GDM1 (cell line): ENCODE measurements around the gene PLCD3.

Experiments used
- DNase-seq: peaks from one replicate; lab custom pipeline; 2025; lab: John Stamatoyannopoulos, UW

The PLCD3 gene

DNA sequence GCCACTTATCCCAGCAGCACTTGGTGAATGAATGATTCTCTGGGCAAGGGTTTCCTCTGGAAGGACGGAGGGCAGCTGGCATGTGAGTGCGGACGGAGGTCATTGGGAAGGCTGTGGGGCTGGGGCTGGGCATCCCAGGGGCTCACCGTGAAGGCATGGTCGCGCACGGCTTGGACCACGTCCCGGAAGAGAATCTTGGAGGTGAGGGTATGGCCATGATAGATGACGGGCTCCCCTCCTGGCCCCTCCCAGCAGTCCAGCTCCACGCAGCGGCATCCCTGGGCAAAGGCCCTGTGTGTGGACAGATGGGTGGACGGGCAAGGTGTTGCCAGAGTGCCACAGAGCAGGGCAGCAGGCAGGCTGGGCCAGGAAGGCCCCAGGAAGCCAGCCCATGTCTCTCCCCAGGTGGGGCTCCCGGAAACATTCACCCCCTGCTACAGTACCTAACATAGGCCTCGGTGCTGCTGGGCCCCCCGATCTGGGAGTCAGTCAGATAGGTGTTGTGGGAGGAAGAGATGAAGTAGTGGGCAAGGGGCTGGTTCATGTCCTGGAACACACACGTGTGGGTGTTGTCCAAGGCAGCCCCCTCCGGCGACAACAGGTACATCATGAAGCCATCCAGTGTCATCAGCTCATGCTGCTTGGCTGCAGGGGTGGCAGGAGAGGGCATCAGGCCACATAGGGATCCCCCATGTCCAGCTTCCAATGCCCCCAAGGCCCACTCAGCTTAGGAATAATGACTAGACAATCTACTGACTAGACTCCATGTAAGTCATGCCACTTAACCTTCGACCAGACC, 14.3 kb downstream of the PLCD3 start:
- DNase-seq: no peak

DNA sequence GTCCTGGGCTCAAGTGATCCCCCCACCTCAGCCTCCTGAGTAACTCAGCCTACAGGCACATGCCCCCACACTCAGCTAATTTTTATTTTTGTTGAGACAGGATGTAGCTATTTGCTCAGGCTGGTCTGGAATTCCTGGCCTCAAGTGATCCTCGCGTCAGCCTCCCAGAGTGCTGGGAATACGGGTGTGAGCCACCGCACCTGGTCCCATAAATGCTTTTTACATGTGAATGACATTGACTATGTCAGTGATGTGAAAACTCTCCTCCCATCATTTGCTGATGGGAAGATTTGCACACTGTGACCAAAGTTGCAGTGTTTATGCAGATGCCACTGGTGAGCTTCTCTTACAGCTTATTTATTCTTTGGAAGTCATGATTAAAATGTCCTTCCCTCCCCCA, 15.0 kb downstream of the PLCD3 start:
- DNase-seq: no peak

DNA sequence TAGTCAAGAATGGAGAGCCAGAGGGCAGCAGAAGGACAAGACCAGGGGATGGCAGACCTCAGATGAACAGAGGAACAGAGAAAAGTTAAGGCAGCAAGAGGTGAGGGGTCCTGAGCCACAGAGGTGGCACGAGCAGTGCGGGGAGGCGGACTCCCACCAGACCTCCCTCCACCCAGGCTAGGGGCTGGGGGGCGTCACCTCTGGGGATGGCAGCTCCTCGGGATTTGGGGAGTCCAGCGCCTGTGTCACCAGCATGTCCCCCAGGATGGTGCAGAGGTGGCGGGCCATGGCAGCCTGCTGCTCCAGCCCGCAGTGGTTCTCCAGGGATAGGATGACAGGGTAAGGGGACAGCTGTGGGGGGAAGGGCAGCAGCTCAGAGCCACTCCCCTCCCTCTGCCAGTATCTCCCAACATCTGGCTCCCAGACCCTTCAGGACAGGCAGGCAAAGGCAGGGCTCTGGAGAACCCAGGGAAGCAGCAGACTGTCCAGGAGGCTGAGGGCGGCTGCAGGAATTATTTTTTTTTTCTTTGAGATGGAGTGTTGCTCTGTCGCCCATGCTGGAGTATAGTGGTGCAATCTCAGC, 15.8 kb downstream of the PLCD3 start:
- no peak for DNase-seq

DNA sequence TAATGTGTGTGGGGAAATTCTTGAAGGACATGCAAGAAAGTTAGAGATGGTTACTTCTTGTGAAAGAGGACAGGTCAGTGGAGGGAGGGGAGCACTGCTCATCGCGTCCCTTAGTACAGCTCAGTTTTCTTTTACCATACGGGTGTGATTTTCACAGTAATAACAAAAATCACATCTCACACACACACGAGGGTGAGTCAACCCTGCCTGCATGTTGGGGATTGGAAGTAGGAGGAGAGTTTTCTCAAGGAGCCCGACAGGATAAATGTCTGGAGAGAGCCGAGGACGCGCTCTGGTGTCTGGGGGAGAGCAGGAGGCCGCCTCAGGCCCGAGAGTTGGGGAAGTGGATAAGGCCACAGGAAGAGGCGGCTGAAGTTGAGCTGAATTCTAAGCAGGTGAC, 16.4 kb downstream of the PLCD3 start:
- DNase-seq: no peak

DNA sequence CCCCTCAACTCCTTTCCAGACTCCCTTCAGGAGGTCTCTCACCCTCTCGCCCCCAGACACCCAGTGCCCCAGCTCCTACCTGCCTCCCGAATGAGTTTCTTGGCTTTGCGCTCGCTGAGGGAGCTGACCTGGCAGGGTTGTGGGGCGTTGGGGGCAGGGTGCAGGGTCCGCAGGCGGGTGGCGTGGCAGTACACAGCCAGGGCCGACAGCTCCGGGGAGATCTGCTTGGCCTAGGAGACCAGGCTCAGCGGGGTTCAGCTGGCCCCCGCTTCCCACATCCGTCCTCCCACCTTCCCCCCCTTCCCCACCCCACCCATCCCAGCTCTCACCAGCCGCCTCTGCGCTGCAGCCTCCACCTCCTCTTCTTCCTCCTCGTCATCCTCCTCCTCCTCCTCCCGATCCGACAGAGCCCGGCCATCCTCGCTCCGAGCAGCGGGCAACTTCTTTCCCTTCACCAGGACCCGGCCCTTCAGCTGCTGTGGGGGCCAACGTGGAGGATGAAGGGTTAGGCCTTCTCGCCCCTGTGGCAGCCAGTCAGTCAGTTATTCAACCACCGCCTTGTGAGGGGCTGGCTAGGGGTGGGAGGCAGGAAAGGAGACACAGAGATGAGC, 17.2 kb downstream of the PLCD3 start:
- no peak for DNase-seq

DNA sequence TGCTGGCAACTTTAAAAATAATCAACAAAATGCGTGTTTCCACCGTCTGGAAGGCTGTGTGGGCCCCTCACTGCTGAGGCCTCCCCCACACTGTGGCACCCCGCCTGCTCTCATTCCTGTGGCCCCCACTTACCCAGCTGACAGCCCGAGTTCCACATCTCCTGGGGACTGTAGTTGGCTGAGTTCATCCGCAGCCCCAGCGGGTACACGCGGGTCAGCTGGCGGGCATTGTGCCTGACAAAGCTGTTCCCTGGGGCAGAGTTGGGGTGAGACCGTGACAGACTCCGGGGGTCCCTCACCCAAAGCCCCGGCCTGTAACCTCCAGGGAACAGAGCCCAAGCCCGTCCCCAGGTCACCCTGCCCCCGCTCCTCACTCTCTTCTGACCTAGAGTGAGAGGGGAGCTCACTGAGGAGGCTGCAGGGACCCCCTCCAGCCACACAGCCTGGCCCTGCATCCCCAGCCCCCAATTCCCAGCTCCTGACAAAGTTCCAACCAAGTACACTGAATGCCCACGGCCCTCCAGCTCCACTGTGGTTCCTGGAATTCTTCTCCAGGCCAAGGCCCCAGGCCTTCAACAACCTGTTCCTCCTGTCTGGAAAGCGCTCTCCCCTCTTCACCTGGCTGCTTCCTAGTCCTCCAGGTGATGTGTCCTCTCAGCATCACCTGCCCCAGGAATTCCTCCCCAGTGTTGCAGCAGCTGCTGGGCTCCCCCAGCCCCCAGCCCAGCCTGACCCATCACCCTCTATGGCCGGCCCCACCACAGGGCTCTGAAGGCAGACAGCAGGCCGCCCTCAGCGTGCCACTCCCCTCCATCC, 18.0 kb downstream of the PLCD3 start:
- no peak for DNase-seq

DNA sequence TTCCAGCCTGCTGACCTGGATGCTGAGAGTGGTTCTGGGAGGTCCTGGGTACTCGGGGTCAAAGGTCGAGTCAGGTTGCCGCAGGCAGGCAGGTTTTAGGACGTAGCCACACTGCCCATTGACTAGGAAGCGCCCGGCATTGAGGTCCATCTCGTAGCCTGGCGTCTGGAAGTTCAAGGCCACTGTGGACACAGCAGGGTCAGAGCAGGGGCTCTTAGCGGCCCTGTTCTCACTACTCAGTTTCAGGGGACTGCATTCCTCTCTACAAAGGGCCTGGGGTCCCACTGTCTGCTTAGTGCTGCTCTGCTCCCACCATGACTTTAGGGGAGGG, 18.9 kb downstream of the PLCD3 start:
- DNase-seq: no peak

DNA sequence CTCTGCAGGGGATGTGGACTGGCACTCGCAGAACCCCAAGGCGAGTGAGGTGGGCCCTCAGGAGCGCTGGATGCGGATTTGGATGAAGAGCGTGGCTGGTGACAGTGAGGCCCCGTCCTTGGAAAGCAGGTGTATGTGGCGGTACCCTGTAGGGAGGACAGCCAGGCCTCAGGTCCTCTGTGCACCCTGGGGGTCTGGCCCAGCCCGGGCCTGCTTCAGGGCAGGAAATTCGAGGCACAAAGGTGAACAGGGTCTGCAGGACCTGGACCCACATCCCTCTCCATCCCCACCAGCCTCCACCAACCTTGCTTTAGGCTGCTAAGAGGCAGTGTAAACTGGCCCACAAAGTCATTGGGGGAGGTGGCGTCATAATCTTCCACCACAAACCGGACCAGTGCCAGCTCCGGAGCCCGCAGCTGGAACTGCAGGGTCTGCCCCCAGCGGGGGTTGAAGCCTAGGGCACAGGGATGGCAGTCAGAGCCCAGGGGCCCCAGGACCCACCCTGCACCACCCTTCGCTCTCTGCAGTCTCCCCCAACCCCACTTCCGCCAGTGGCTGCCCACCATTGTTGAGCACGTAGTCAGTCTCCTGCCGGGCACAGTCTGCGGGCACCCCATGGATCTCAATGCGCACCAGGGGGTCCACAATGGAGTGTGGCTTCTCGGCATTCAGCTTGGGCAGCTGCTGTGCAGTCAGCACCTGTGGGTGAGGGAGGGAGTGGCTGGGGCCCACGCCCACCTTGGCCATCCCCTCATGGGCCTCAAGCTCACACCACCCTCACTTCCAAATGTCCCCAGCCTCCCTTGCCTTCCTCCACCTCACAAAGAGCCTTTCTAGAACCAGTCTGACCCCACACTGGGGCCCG, 19.5 kb downstream of the PLCD3 start:
- DNase-seq: no peak

DNA sequence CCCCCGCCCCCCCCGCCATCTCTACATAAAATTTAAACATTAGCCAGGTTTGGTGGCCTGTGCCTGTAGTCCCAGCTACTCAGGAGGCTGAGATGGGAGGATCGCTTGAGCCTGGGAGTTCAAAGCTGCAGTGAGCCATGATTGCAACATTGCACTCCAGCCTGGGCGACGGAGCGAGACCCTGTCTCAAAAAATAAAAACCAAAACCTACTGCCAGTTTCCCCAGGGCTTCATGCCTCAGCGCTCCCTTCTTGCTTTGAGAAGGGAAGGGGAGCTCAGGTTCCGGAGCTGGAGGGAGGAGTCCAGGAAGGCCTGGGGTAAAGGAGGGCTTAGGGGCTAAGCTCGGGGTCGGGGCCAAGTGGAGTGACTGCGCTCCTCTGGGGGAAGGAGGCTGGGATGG, 20.5 kb downstream of the PLCD3 start:
- no peak for DNase-seq

DNA sequence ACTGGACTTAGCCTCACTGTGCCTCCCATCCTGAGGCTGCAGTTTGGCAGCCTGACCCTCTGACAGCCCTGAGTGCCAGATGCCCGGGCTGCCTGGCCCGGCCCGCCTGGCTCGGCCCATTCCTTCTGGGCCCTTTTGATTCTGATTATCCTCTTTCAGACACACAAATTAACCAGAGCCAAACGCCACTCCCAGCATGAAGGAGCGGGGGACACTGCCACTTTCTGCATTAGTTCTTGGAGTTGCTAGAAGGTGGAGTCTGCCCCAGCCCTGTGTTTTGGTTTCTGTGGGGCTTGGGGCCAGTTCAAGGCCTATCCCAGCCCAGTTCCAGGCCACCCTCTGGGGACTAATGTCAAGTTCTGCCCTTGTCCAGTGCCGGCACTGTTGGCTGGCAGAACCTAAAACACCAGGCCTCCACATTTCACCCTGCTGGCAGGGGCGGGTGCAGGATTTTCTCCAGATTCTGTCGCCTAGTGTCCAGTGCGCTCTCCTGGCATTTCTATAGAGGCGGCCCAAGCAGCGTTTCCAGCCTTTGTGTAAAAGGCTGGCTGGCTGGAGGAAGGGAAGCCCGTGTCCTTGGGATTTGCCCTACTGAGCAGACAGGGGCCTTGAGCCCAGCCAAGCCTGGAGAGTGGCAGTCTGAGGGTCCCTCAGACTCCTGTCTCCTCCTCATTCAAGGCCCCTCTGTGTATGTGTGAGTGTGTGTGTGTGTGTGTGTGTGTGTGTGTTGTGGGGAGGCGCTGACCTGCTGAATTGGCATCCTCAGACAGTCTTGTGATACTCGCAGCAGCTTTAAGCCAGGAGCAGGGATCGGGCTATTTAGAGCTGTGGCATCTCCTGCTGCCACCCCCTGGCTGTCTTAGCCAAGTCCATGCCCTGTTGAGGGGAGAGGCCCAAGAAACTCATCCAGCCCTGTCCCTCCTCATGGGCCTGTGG, 21.4 kb downstream of the PLCD3 start:
- no peak for DNase-seq

DNA sequence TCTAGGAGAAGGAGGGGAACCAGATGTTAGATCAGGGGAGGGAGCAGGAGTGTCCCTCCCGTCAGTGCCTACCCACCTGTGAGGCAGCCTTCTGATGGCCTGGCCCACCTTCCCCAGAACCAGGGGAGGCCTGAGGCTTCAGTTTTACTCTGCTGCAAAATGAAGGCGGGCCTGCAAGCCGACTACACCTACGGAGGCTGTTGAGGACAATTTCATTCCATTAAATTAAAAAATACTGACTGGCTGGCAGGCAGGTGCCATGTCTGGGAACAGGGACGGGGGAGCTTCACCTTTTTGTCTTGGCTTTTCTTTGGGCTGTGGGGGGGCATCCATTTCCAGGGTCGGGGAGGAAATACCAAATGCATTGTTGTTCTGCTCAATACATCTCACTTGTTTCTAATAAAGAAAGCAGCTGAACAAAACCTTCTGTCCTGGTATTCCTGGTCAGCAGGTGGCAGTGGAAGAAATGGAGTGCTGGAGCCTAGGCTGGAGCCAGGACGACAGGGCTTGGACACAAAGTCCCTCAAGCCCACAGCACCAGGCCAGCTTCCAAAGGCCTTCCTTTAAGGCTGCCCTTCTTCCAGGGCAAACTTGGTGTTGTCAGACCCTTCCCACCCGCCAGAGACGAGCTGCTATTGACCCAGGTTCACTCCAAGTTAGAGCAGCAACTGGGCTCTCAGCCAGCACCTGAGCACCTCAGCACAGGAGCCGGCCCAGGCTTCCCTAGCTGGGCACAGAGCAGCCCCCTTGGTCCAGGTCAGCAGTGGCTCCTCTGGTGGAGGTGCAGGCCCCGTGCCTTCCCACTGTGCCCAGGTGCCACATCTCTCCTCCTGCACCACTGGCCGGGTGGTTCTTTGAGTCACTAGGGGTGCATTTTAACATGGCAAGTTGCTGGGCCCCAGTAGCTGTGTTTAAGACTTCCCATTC, 23.5 kb downstream of the PLCD3 start:
- DNase-seq: no peak

DNA sequence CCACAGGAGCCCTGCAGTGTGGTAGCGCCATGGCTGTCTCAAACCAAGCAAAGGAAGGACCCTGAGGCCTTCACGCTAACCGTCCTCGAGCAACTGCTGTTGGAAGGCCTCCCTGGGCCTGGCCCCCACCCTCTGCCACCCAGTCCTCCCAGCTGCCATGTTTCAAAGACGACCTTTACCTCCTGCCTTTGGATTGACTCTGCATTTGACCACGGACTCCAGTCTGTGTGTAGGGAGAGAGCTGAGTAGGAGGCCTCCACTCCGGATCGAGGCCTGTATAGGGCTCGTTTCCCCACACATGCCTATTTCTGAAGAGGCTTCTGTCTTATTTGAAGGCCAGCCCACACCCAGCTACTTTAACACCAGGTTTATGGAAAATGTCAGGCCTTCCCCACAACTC, 24.3 kb downstream of the PLCD3 start:
- DNase-seq: no peak

DNA sequence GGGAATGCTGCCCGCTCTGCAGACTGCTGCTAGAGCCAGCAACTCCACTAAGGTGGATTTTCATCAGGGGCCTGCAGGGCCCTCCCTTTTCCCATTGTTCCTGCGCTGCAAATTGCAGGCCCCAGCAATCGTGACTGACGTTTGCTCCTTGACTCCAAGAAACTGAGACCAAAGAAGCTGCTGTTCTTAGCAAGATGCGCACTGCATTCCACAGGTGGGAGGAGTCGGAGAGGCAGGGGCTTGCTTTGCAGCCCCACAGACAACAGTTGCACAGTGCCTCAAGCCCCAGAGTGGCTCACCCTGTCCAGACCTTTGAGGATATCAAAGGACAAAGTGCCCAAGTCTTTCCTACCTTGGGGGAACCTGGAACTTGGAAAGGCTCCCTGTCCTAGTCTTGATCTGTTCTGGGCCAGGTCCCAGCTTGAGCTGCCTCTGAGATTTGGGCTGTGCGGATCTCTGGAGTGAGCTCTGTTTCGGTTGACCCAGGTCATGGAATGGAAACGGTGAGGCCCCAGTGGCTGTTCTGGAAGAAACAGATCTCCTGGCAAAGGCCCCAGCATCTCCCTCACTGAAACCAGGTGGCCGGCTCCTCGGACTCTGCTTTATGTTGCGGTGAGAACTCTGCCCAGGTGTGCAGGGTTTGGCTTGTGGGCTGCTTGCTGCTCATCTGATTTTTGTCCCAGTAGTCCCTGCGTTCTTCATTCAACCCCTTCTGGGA, 24.9 kb downstream of the PLCD3 start:
- no peak for DNase-seq

DNA sequence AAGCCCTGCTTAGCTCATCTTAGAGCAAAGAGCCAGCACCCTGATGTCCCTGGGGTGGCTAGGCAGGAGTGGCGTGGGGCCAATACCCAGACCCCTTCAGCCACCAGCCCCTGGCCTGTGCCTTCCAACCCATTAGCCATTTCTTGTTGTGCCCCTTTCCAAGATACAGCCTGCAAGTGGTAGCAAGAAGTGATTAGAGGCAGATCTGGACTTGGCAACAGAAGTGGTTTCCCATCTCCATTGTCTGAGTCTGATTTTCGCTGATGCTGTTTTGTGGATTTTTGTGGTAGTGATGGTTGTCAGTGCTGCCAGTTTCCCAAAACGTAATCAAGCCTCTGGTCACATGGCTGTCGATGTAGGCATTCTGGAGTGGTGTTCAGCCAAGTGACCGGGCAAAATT, 25.7 kb downstream of the PLCD3 start:
- no peak for DNase-seq

DNA sequence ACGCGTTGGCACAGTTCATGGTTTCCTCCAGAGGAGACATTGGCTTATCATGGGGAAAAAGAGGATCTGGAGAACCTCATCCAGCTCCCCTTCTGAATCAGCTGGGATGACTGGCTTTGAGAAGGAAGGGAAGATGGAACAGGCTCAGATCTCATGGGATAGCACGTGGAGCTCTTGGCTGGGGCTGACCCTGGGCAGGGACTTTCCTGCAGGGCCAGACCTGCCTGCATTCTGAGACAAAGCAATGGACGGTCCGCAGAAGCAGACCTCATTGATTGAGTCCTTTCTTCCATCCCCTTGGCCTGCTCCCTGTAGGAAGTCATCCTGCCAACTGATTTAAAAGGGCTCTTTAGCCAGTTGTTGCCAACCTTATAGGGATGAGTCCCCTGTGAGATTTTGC, 26.2 kb downstream of the PLCD3 start:
- DNase-seq: no peak

DNA sequence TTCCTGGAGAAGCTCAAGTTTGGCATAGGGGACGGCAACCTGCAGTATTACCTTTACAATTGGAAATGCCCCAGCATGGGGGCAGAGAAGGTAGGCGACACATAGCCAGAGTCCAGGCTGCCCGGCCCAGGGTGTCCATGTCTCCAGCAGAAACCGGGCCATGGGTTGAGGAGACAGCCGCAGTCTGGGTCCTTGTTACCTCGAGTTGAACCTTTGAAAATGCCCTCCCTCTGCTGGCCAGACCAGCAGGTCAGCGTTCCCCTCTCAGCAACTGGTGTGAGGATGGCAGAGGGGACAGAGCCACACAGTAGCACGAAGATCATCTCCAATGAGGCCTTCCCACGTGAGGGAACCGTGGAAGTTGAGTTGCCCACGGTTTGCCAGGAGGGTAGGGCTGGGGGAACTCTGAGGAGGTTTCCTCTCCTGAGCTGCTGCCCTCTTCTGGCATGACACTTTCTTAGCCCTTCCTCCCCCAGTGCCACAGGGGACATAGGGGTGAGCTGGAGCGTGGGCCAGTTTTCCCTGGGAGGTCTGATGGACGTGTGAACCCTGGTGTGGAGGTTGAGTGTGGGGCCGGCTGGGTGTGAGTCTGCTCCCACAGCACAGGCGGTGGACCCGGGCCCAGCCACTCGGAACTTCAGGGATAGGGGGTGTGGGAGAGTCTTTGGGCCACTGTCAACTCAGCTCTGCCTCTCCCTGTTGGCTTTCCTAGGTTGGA, 27.2 kb downstream of the PLCD3 start:
- no peak for DNase-seq

DNA sequence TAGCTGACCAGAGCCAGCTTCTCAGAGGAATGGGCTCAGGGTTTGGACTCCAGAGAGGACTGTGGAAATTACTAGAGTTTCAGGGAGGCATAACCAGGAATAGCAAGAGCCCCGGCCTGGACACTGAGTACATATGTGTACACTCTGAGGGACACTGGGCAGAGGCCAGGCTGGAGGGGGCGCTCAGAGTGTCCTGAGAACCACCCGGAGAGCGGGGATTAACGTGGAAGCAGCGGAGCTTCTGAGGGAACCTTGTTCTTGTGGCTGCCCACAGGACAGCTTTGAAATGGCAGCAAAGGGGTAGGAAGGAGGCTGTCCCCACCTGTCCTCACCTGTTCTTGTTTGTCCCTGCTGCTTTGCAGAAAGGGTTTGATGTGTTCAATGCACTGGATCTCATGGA, 27.8 kb downstream of the PLCD3 start:
- DNase-seq: no peak

DNA sequence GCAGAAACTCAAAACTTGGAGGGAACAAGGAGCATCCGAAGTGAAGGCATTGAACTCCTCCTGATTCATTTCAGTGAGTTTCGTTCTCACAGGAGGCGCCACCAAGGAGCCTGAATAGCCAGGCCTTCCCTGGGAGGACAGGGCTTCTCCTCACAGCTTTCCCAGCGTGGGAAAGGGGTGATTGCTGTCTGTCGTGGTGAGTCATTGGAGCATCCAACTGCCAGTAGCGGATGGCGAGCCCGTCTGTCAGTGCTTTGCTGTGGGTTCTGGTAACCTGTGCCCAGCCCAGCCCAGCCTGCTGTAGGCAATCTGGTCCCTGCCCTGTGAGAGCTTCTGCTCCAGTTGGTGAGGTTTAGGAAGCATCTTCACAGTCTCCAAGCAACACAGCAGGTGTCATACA, 28.3 kb downstream of the PLCD3 start:
- no peak for DNase-seq
